ENCODE measurements around the gene UBE2Q2.

DNA sequence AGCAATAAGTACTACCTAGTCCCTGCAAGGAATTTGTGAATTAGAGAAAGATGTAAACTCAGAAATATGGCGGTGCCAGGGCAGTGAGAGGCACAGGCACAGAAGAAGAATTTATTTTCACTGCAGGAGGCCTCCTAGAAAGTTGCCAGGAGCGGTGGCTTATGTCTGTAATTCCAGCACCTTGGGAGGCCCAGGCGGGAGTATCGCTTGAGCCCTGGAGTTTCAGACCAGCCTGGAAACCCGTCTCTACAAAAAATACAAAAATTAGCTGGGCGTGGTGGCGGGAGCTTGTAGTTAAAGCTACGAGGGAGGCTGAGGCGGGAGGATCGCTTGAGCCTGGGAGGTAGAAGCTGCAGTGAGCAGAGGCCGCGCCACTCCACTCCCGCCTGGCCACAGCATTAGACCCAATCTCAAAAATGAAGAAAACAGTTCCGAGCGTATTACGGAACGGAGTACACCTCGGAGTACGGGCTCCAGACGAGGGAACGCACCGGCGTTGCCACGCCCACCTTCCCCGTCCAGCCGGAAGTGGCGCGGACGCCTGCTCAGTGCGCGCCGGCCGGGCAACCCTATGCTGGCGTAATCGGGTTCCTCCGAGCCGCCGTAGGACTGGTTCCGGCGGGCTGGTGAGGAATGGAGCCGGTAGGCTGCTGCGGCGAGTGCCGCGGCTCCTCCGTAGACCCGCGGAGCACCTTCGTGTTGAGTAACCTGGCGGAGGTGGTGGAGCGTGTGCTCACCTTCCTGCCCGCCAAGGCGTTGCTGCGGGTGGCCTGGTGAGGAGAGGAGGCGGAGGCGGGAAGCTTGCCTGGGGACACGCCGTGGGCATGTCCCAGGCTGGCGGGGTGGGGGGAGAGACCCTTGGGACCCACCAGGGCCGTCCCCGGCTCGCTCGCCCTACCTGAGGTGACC, 60.3 kb downstream of the UBE2Q2 start, which contains the start of gene FBXO22:
- TF ChIP-seq POLR2A (IDR thresholded peaks at IDR 0.05) (peak in 2 of 3 donors; percentile 41 to 47), CTCF (IDR thresholded peaks at IDR 0.05 in 8 of 11, conservative IDR thresholded peaks at IDR 0.05 in 3 of 11) (peak in 1 of 11 experiments; percentile 32)

Measured in spleen (tissue), 7 donors.